Mesendoderm (in vitro differentiated cells): ENCODE measurements around the gene STX18.
A peak's percentile ranks its signal among the peaks of the same experiment; 100 is the strongest.

Experiments used
- DNase-seq: peaks from one replicate; pipeline ENCODE4 v3.0.0; 2013
- H2AK5ac ChIP-seq: 2 replicates; pipeline ENCODE4 v1.6.1; 2013; ENCODE audit warnings: low read length, inconsistent platforms
- H2BK120ac ChIP-seq: 2 replicates; pipeline ENCODE4 v1.6.1; 2013; ENCODE audit warnings: low read depth, mild to moderate bottlenecking, low read length, moderate library complexity, mixed read lengths
- H2BK15ac ChIP-seq: replicated peaks from 2 replicates; pipeline ENCODE4 v1.6.1; 2013; ENCODE audit warnings: low read depth, mild to moderate bottlenecking, moderate library complexity
- H2BK5ac ChIP-seq: 2 replicates; pipeline ENCODE4 v1.6.1; 2013; ENCODE audit warnings: low read length, inconsistent platforms
- H3K18ac ChIP-seq: 2 replicates; pipeline ENCODE4 v1.6.1; 2013; ENCODE audit warnings: mild to moderate bottlenecking, low read length, mixed read lengths
- H3K23ac ChIP-seq: one replicate; pipeline ENCODE4 v1.6.1; 2013; ENCODE audit warnings: low read length
- H3K27ac ChIP-seq: 2 replicates; pipeline ENCODE4 v1.5.1; 2013; ENCODE audit warnings: low read depth, mild to moderate bottlenecking, inconsistent platforms, low read length, moderate library complexity
- H3K27me3 ChIP-seq: 2 replicates; pipeline ENCODE4 v1.6.1; 2013; ENCODE audit warnings: low read length, control low read depth, mild to moderate bottlenecking, inconsistent platforms; ENCODE audit not compliant: insufficient read depth, poor library complexity
- H3K36me3 ChIP-seq: 2 replicates; pipeline ENCODE4 v1.6.1; 2013; ENCODE audit warnings: low read length, inconsistent platforms; ENCODE audit not compliant: control insufficient read depth, insufficient read depth
- H3K4ac ChIP-seq: one replicate; pipeline ENCODE4 v1.6.1; 2013; ENCODE audit warnings: low read depth, mild to moderate bottlenecking, low read length, moderate library complexity
- H3K4me1 ChIP-seq: 2 replicates; pipeline ENCODE4 v1.6.1; 2013; ENCODE audit warnings: low read depth, low read length, inconsistent platforms; ENCODE audit not compliant: control insufficient read depth
- H3K4me2 ChIP-seq: 2 replicates; pipeline ENCODE4 v1.6.1; 2013; ENCODE audit warnings: low read length
- H3K4me3 ChIP-seq: 2 replicates; pipeline ENCODE4 v1.5.1; 2013; ENCODE audit warnings: mild to moderate bottlenecking, low read length
- H3K56ac ChIP-seq: one replicate; pipeline ENCODE4 v1.6.1; 2013; ENCODE audit warnings: low read length
- H3K79me1 ChIP-seq: 2 replicates; pipeline ENCODE4 v1.6.1; 2013; ENCODE audit warnings: low read length, inconsistent platforms
- H3K79me2 ChIP-seq: 2 replicates; pipeline ENCODE4 v1.6.1; 2013; ENCODE audit warnings: mild to moderate bottlenecking, low read length; ENCODE audit not compliant: control insufficient read depth, insufficient read depth
- H3K9ac ChIP-seq: 2 replicates; pipeline ENCODE4 v1.6.1; 2013; ENCODE audit warnings: low read length, inconsistent platforms
- H4K5ac ChIP-seq: one replicate; pipeline ENCODE4 v1.6.1; 2013; ENCODE audit warnings: low read length
- H4K8ac ChIP-seq: one replicate; pipeline ENCODE4 v1.6.1; 2013; ENCODE audit warnings: low read depth, mild to moderate bottlenecking, control low read depth, low read length, moderate library complexity
- WGBS: extraction: QIAGEN DNeasy Blood & Tissue Kit; methylation state at CpG from one replicate; pipeline ENCODE4 v1.1.7; 2013; ENCODE audit warnings: low lambda C conversion rate, missing lambda C conversion rate; ENCODE audit not compliant: insufficient coverage; ENCODE audit errors: extremely low coverage; 5-methylcytosine and 5-hydroxymethylcytosine counted together

Gene STX18

DNA sequence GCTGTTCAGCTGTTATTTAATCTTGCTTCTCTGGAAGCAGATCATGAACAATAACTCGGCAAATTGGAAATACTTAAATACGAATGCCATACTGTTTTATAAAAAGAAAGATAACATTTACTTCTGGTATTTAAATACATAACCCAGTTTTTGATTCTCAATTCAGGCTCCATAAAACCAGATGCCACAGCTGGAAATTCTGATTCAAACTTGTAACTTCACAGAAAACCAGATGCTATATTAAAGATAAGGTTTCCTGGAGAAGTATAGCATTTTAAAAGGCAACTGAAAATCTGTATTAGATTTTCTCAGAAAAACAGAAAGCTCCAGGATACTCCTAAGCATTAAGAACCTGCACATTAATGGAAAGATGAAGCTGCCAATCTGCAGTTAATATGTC is 40.2 kb downstream of the STX18 start:
- no peak overlapping the region for H3K56ac ChIP-seq
- no peak overlapping the region for H2BK5ac ChIP-seq
- H3K36me3 ChIP-seq: no peaks in the 10 kb centered on the region
- H3K9ac ChIP-seq: no peak overlapping the region
- H4K5ac ChIP-seq: no peak overlapping the region
- no peaks in the 10 kb centered on the region for H3K79me2 ChIP-seq
- H3K4me2 ChIP-seq: no peak overlapping the region
- no peak overlapping the region for H3K18ac ChIP-seq
- no peak overlapping the region for H3K4me3 ChIP-seq
- H2BK15ac ChIP-seq: no peak overlapping the region
- H2AK5ac ChIP-seq: no peak overlapping the region
- no peak overlapping the region for H3K23ac ChIP-seq
- no peak overlapping the region for H3K27ac ChIP-seq
- no peaks in the 10 kb centered on the region for H3K27me3 ChIP-seq
- H3K4ac ChIP-seq: no peak overlapping the region
- WGBS: no CpG with 5 or more reads among the region's 2 CpGs
- H3K79me1 ChIP-seq: no peaks in the 10 kb centered on the region
- no peak for DNase-seq
- H4K8ac ChIP-seq: no peak overlapping the region
- H3K4me1 ChIP-seq: peaks cover 6% of the 10 kb centered on the region
- H2BK120ac ChIP-seq: no peak overlapping the region

GRCh38 chr4:4499438-4500123 is 42.3 kb downstream of the STX18 start:
- H2BK5ac ChIP-seq: no peak overlapping the region
- H3K9ac ChIP-seq: no peak overlapping the region
- no peak overlapping the region for H2BK120ac ChIP-seq
- H3K36me3 ChIP-seq: no peaks in the 10 kb centered on the region
- no peak overlapping the region for H2AK5ac ChIP-seq
- H3K4ac ChIP-seq: no peak overlapping the region
- H3K18ac ChIP-seq: no peak overlapping the region
- H4K5ac ChIP-seq: no peak overlapping the region
- H2BK15ac ChIP-seq: no peak overlapping the region
- WGBS: no CpG with 5 or more reads among the region's 4 CpGs
- no peak overlapping the region for H3K56ac ChIP-seq
- no peaks in the 10 kb centered on the region for H3K79me2 ChIP-seq
- H3K79me1 ChIP-seq: no peaks in the 10 kb centered on the region
- H3K4me2 ChIP-seq: no peak overlapping the region
- no peak overlapping the region for H3K4me3 ChIP-seq
- no peak overlapping the region for H3K23ac ChIP-seq
- H4K8ac ChIP-seq: no peak overlapping the region
- H3K27ac ChIP-seq: no peak overlapping the region
- peaks cover 7% of the 10 kb centered on the region for H3K4me1 ChIP-seq
- DNase-seq: no peak
- H3K27me3 ChIP-seq: no peaks in the 10 kb centered on the region

DNA sequence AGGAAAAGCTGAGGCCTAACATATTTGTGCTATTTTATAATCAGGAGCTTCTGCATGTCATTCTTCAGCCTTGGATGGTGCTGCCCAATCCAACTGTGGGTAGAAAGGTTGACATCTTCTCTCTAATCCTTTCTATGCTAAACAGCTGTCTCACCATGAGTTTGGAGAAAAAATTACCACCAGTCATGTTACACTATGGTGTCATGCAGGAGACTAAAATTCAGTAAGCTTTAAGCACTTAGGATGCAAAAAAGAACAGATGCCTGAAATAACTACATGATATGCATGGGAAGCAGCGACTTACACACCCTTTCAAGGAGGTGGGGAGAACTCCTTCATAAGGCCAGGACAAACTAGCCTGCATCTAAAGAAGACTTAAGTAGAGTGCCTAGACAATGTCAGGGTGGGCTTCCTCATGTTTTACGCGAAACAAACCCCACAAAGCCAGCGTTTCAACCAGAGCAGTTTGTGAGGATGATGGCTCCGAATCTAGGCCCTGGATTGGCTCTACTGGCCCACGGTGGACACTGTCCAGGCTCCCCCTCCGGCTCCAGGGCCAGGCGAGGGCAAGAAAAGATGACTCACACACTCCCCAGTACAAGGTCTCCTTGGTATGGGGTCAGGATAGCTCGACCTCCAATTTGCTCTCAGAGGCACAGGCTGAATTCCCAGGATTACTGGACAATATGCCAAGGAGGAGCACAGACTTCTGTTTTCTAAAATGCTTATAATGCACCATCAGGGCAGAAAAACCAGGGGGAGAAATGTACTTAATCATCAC is 45.1 kb downstream of the STX18 start:
- Histone ChIP-seq H3K18ac (no peak overlapping the region), H3K79me2 (no peaks in the 10 kb centered on the region), H2BK5ac (no peak overlapping the region), H3K56ac (no peak overlapping the region), H3K4ac (no peak overlapping the region), H3K23ac (no peak overlapping the region), H2AK5ac (no peak overlapping the region), H3K4me3 (no peak overlapping the region), H4K5ac (no peak overlapping the region), H3K79me1 (no peaks in the 10 kb centered on the region), H4K8ac (no peak overlapping the region), H2BK120ac (no peak overlapping the region), H3K36me3 (no peaks in the 10 kb centered on the region), H3K4me1 (peaks cover 2% of the 10 kb centered on the region), H3K27ac (no peak overlapping the region), H2BK15ac (no peak overlapping the region), H3K4me2 (no peak overlapping the region), H3K27me3 (no peaks in the 10 kb centered on the region), H3K9ac (no peak overlapping the region)
- DNase-seq: peak; percentile 7
- no CpG with 5 or more reads among the region's 9 CpGs for WGBS

- H2BK15ac ChIP-seq: no peak overlapping the region
- H4K5ac ChIP-seq: no peak overlapping the region
- no peak overlapping the region for H3K27ac ChIP-seq
- H3K79me1 ChIP-seq: no peaks in the 10 kb centered on the region
- no peak overlapping the region for H3K9ac ChIP-seq
- no peak overlapping the region for H2AK5ac ChIP-seq
- peaks cover 2% of the 10 kb centered on the region for H3K4me1 ChIP-seq
- no peak overlapping the region for H2BK5ac ChIP-seq
- H3K36me3 ChIP-seq: no peaks in the 10 kb centered on the region
- H3K4me3 ChIP-seq: no peak overlapping the region
- H3K4ac ChIP-seq: no peak overlapping the region
- no peak overlapping the region for H3K18ac ChIP-seq
- no peak overlapping the region for H3K23ac ChIP-seq
- no peak overlapping the region for H3K56ac ChIP-seq
- H3K27me3 ChIP-seq: no peaks in the 10 kb centered on the region
- no peaks in the 10 kb centered on the region for H3K79me2 ChIP-seq
- H4K8ac ChIP-seq: no peak overlapping the region
- no peak for DNase-seq
- no peak overlapping the region for H2BK120ac ChIP-seq
- H3K4me2 ChIP-seq: no peak overlapping the region
Measured at GRCh38 chr4:4494882-4495281, 47.0 kb downstream of the STX18 start.

DNA sequence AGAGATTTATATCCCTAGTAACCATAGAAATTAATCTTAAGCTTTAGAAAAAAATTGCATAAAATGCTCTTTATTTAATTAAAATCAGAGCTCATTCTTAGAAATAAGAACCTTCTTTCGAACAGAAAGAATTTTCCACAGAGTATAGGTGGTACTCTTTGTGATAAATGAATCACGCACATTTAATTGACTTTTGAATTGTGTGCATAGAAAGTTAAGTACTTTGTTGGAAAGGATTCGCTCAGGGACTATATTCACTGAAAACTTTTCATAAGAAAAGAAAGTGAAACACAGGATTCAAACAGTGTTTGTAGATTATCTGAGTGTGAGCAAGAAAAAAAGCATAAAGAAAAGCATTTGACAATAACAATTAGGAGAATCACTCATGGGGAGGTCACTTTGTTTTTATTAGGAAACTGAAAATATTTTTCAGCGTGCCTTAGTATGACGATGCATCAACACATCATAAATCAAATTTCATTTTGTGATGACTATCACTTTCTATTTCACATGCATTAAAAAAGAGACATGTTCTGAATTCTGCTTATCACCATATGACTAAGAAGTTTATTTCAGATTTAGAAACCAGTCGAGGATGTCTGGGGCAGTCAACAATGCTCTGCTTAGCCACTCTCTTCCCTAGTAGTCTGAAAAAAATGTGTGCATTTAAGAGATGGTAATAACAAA is 49.5 kb downstream of the STX18 start:
- Histone ChIP-seq H2BK15ac (no peak overlapping the region), H2AK5ac (no peak overlapping the region), H3K4me3 (no peak overlapping the region), H4K5ac (no peak overlapping the region), H3K4ac (no peak overlapping the region), H3K4me2 (no peak overlapping the region), H3K27me3 (no peaks in the 10 kb centered on the region), H3K18ac (no peak overlapping the region), H3K9ac (no peak overlapping the region), H3K56ac (no peak overlapping the region), H2BK5ac (no peak overlapping the region), H3K4me1 (peaks cover 2% of the 10 kb centered on the region), H4K8ac (no peak overlapping the region), H3K27ac (no peak overlapping the region), H3K79me1 (no peaks in the 10 kb centered on the region), H2BK120ac (no peak overlapping the region), H3K23ac (no peak overlapping the region), H3K36me3 (no peaks in the 10 kb centered on the region), H3K79me2 (no peaks in the 10 kb centered on the region)
- DNase-seq: no peak
- no CpG with 5 or more reads among the region's 6 CpGs for WGBS
